Activated gamma-delta T cell treated with Interleukin-2 at 50 U/mL for 16 hours (primary cell): ENCODE data around the gene CMIP.

Experiments
- DNase-seq: peaks from one replicate; pipeline ENCODE4 v3.0.0-alpha.2; 2020

The CMIP gene

GRCh38 chr16:81554979-81555378 is 110.4 kb downstream of the CMIP start:
- no peak for DNase-seq

- DNase-seq = no peak
Measured at GRCh38 chr16:81555660-81556059, 111.1 kb downstream of the CMIP start.

- DNase-seq = no peak
Measured at GRCh38 chr16:81556715-81557284, 112.2 kb downstream of the CMIP start.

- no peak for DNase-seq
Measured at GRCh38 chr16:81558077-81558443, 113.5 kb downstream of the CMIP start.

- DNase-seq = no peak
Measured at GRCh38 chr16:81558444-81559175, 114.0 kb downstream of the CMIP start.

- DNase-seq = no peak
Measured at GRCh38 chr16:81560979-81561657, 116.5 kb downstream of the CMIP start.

GRCh38 chr16:81562174-81562849 is 117.7 kb downstream of the CMIP start:
- DNase-seq = no peak

- DNase-seq = no peak
Measured at GRCh38 chr16:81562926-81563325, 118.3 kb downstream of the CMIP start.

GRCh38 chr16:81564421-81564911 is 119.9 kb downstream of the CMIP start:
- no peak for DNase-seq

- DNase-seq = no peak
Measured at GRCh38 chr16:81565321-81566028, 120.9 kb downstream of the CMIP start.

- DNase-seq = no peak
Measured at GRCh38 chr16:81566086-81567007, 121.7 kb downstream of the CMIP start.

GRCh38 chr16:81567087-81567486 is 122.5 kb downstream of the CMIP start:
- DNase-seq = no peak

- no peak for DNase-seq
Measured at GRCh38 chr16:81567987-81568748, 123.6 kb downstream of the CMIP start.

- no peak for DNase-seq
Measured at GRCh38 chr16:81568749-81569087, 124.1 kb downstream of the CMIP start.

- DNase-seq = no peak
Measured at GRCh38 chr16:81569361-81570034, 124.9 kb downstream of the CMIP start.

- DNase-seq = no peak
Measured at GRCh38 chr16:81570151-81570846, 125.7 kb downstream of the CMIP start.

GRCh38 chr16:81571175-81571574 is 126.6 kb downstream of the CMIP start:
- DNase-seq = no peak

GRCh38 chr16:81571592-81572385 is 127.2 kb downstream of the CMIP start:
- no peak for DNase-seq
